CD8-positive, alpha-beta memory T cell (primary cell): ENCODE results near the gene LIF. TPM values are rescaled to one million over a fixed set of nuclear protein-coding genes. Genes with fewer than 3 reads are reported as not detected.

Experiments used
- CTCF ChIA-PET: fragments of 350-600 bp; sonication (Branson Sonifier 250); formaldehyde crosslinking; loops from one replicate; lab custom pipeline; 2021; ENCODE audit warnings: antibody characterized with exemption; lab: Charles Lee
- POLR2A ChIA-PET: fragments of 350-600 bp; sonication (Branson Sonifier 250); formaldehyde crosslinking; loops from one replicate; lab custom pipeline; 2021; ENCODE audit warnings: antibody characterized with exemption; lab: Charles Lee
- DNase-seq, 5 donors: peaks; one replicate each; pipeline versions ENCODE4 v3.0.0 to v3.0.0-alpha.2; 2020 to 2022; ENCODE audit warnings: mixed read lengths in 1 of 5
- H3K27ac ChIP-seq: one replicate; pipeline ENCODE4 v1.7.0; 2013; ENCODE audit warnings: low read depth, mild to moderate bottlenecking, low read length, moderate library complexity
- H3K27me3 ChIP-seq: 2 replicates; pipeline ENCODE4 v1.7.0; 2013; ENCODE audit warnings: low read length, mild to moderate bottlenecking; ENCODE audit not compliant: insufficient read depth, poor library complexity, severe bottlenecking
- H3K36me3 ChIP-seq: 2 replicates; pipeline ENCODE4 v1.7.0; 2013; ENCODE audit warnings: mild to moderate bottlenecking, low read length, moderate library complexity; ENCODE audit not compliant: insufficient read depth
- H3K4me1 ChIP-seq: 2 replicates; pipeline ENCODE4 v1.7.0; 2013; ENCODE audit warnings: mild to moderate bottlenecking, low read length, moderate library complexity; ENCODE audit not compliant: insufficient read depth
- H3K4me3 ChIP-seq: 2 replicates; pipeline ENCODE4 v1.7.0; 2013; ENCODE audit warnings: mild to moderate bottlenecking, low read length
- H3K9me3 ChIP-seq: 2 replicates; pipeline ENCODE4 v1.7.0; 2013; ENCODE audit warnings: mild to moderate bottlenecking, low read length
- H3K27ac Mint-ChIP-seq, 8 donors: one replicate each; pipeline ENCODE4 v1.8.0; 2020 to 2021; ENCODE audit warnings: mixed read lengths in 8 of 8, mild to moderate bottlenecking in 6 of 8, inconsistent platforms in 3 of 8, moderate library complexity in 3 of 8
- H3K27me3 Mint-ChIP-seq, 2 donors: one replicate each; pipeline ENCODE4 v1.8.0; 2020 to 2021; ENCODE audit warnings: mixed read lengths in 2 of 2, mild to moderate bottlenecking in 1 of 2, moderate library complexity in 1 of 2
- H3K36me3 Mint-ChIP-seq, 3 donors: one replicate each; pipeline ENCODE4 v1.8.0; 2020 to 2021; ENCODE audit warnings: mixed read lengths in 3 of 3, inconsistent platforms in 1 of 3, mild to moderate bottlenecking in 1 of 3
- H3K4me1 Mint-ChIP-seq, 3 donors: one replicate each; pipeline ENCODE4 v1.8.0; 2020 to 2021; ENCODE audit warnings: mixed read lengths in 3 of 3, inconsistent platforms in 1 of 3, mild to moderate bottlenecking in 1 of 3
- H3K4me3 Mint-ChIP-seq, 7 donors: one replicate each; pipeline ENCODE4 v1.8.0; 2020 to 2021; ENCODE audit warnings: mixed read lengths in 7 of 7, mild to moderate bottlenecking in 6 of 7, moderate library complexity in 4 of 7, inconsistent platforms in 2 of 7
- H3K9me3 Mint-ChIP-seq, 5 donors: one replicate each; pipeline ENCODE4 v1.8.0; 2020 to 2022; ENCODE audit warnings: mixed read lengths in 5 of 5, mild to moderate bottlenecking in 3 of 5, moderate library complexity in 2 of 5, inconsistent platforms in 1 of 5
- polyA plus RNA-seq: library from polyadenylated mRNA; unstranded; fragments of 300-500 nt; fragmentation: Illumina TruSeq; gene quantifications from one replicate; pipeline ENCODE4 v1.2.3, GENCODE V29; 2021
- total RNA-seq, 2 experiments: library from RNA; stranded (reverse); gene quantifications; one replicate each; pipeline ENCODE4 v1.2.3, GENCODE V29; 2021

The LIF gene
- total and polyA plus RNA-seq, 3 experiments from 2014 or later: 87.5 to 88.6 TPM; not detected in 1

DNA sequence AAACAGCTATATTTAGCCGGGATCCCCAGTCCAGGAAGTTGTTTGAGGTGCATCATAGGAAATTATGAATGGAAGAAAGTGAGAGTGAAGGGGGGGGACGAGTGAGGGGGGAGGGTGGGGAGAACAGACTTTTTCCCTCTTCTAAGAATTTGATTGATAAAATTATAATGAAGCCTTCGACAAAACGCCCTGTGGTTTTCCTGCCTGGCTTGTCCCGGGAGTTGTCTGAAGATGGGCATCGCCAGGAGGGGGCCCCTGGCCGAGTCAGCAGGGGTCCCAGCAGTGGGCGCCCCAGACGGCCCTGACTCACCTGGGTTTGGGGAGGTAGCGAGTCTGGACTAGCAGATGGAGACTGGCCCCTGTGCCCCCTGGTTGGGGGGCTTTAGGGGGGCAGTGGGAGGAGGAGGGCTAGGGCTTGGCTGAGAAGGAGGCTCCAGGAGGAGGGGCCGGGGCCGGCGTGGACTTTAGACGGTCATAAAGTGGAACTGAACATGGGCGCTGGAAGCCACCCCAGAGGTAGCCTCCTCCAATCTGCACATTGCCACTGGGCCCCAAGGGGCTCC is 336 bp upstream of the LIF start:
- Mint-ChIP-seq H3K4me1 (peaks cover 19 to 31% (median 21%) of the 10 kb centered on the region in 3 donors), H3K27me3 (peaks cover 10 to 30% of the 10 kb centered on the region in 2 donors), H3K4me3 (peak overlapping the region; percentile 55 to 84 (median 68)), H3K36me3 (no peaks in the 10 kb centered on the region), H3K27ac (no peak overlapping the region), H3K9me3 (no peaks in the 10 kb centered on the region)
- POLR2A ChIA-PET: no interaction called here
- no peak for DNase-seq
- no peaks in the 10 kb centered on the region for H3K27me3 ChIP-seq
- H3K4me1 ChIP-seq: peaks cover 19% of the 10 kb centered on the region
- H3K4me3 ChIP-seq: peak overlapping the region; percentile 49
- CTCF ChIA-PET: interaction anchor here (1.0 kb wide), 1 partner anchor 41 kb away, joined by 3 read pairs; no protein-coding TSS in a partner anchor
- no peak overlapping the region for H3K27ac ChIP-seq
- H3K36me3 ChIP-seq: no peaks in the 10 kb centered on the region
- no peaks in the 10 kb centered on the region for H3K9me3 ChIP-seq

DNA sequence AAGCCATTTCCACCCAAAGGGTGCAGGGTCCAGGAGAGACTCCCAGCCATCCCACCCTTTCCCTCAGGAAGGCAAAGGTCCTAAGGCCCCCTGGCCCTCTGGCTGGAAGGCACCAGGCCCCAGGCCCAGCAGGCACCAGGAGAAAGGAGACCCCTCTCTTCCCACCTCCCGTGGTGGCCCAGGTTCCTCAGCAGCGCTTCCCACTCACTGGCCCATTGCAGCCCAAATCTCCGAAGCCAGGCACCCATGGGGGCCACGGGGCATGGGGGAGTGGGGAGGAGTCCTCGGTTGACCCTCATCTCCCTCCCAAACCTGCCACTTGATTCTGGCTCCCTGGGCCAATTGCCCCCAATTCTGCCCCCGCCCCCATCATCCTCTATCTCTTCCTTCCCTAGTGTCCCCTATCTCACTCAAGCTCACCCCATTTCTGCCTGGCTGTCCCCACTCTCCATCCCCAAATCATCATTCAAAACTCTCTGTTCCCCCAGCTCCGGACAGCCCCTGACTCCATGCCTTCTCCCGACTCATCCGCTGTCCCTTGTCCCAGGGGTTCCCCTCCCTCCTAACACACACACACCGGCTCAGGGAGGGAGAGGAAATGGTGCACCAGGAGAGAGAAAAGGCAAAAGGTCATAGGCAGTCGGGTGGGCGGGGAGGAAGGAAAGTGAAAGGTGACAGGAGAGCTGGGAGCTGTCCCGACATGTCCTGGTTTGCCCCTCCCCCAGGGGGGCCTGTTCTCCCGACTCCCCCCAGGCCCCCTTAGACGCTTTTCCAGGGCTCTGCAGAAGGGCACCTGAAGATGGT is 1.2 kb downstream of the LIF start:
- no peak for DNase-seq
- ChIA-PET POLR2A (no interaction called here), CTCF (interaction anchor here (1.5 kb wide), 1 partner anchor 18 kb away, joined by 3 read pairs; no protein-coding TSS in a partner anchor)
- peak overlapping the region in 1 of 8 donors; percentile 68 for H3K27ac Mint-ChIP-seq
- Histone ChIP-seq H3K27ac (no peak overlapping the region), H3K27me3 (no peaks in the 10 kb centered on the region), H3K4me3 (peak overlapping the region; percentile 49), H3K9me3 (no peaks in the 10 kb centered on the region), H3K4me1 (peaks cover 19% of the 10 kb centered on the region), H3K36me3 (no peaks in the 10 kb centered on the region)
- H3K4me1 Mint-ChIP-seq: peaks cover 19 to 31% (median 21%) of the 10 kb centered on the region in 3 donors
- H3K9me3 Mint-ChIP-seq: no peaks in the 10 kb centered on the region
- no peaks in the 10 kb centered on the region for H3K36me3 Mint-ChIP-seq
- H3K27me3 Mint-ChIP-seq: peaks cover 10 to 30% of the 10 kb centered on the region in 2 donors
- H3K4me3 Mint-ChIP-seq: peak overlapping the region; percentile 71 to 92 (median 84)

DNA sequence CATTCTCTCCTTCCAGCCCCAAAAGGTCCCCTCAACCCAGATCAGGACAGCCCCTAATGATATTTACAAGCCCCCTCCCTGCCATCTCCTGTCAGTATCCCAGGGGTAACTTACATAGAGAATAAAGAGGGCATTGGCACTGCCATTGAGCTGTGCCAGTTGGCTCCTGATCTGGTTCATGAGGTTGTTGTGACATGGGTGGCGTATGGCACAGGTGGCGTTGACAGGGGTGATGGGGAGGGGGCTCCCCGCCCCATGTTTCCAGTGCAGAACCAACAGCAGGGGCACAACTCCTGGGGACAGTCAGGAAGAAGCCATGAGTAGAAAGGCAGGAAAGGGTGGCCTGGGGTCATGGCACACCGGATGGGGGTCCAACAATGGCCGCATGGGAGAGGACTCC is 1.9 kb downstream of the LIF start:
- H3K4me1 Mint-ChIP-seq: peaks cover 19 to 31% (median 21%) of the 10 kb centered on the region in 3 donors
- no peaks in the 10 kb centered on the region for H3K36me3 ChIP-seq
- H3K27ac Mint-ChIP-seq: peak overlapping the region in 1 of 8 donors; percentile 47
- H3K27me3 Mint-ChIP-seq: peaks cover 7 to 30% of the 10 kb centered on the region in 2 donors
- H3K4me1 ChIP-seq: peaks cover 19% of the 10 kb centered on the region
- POLR2A ChIA-PET: no interaction called here
- H3K9me3 ChIP-seq: no peaks in the 10 kb centered on the region
- DNase-seq: no peak
- no peak overlapping the region for H3K4me3 ChIP-seq
- no peak overlapping the region for H3K27ac ChIP-seq
- H3K9me3 Mint-ChIP-seq: no peaks in the 10 kb centered on the region
- H3K27me3 ChIP-seq: no peaks in the 10 kb centered on the region
- peak overlapping the region in 6 of 7 donors; percentile 17 to 76 (median 45) for H3K4me3 Mint-ChIP-seq
- CTCF ChIA-PET: interaction anchor here (1.5 kb wide), 1 partner anchor 19 kb away, joined by 3 read pairs; no protein-coding TSS in a partner anchor
- no peaks in the 10 kb centered on the region for H3K36me3 Mint-ChIP-seq

DNA sequence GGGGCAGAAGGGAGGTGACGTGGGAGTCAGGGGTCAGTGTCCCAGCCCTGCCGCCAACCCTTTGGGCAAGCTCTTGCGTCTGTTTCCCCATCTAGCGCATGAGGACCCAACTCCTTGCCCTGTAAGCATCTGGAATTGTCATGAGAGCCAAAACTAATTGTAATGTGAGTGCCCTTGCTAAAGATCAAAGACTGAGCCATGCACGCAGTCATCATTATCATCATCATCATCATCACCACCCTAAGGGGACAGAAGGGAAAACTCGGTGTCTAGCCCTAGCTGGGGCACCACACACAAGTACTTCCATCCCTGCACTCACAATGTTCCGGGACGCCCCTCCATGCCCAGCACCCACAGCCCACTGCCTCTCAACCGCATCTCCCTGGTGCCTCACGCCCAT is 2.5 kb downstream of the LIF start:
- peak overlapping the region in 3 of 7 donors; percentile 17 to 79 (median 46) for H3K4me3 Mint-ChIP-seq
- no peaks in the 10 kb centered on the region for H3K36me3 ChIP-seq
- no peaks in the 10 kb centered on the region for H3K9me3 Mint-ChIP-seq
- H3K27ac ChIP-seq: no peak overlapping the region
- no peaks in the 10 kb centered on the region for H3K27me3 ChIP-seq
- H3K27me3 Mint-ChIP-seq: peaks cover 7 to 30% of the 10 kb centered on the region in 2 donors
- peaks cover 19 to 31% (median 21%) of the 10 kb centered on the region in 3 donors for H3K4me1 Mint-ChIP-seq
- H3K4me3 ChIP-seq: no peak overlapping the region
- H3K36me3 Mint-ChIP-seq: no peaks in the 10 kb centered on the region
- ChIA-PET CTCF (interaction anchor here (1.5 kb wide), 1 partner anchor 19 kb away, joined by 3 read pairs; no protein-coding TSS in a partner anchor), POLR2A (no interaction called here)
- H3K9me3 ChIP-seq: no peaks in the 10 kb centered on the region
- peaks cover 19% of the 10 kb centered on the region for H3K4me1 ChIP-seq
- peak overlapping the region in 1 of 8 donors; percentile 52 for H3K27ac Mint-ChIP-seq
- no peak for DNase-seq

DNA sequence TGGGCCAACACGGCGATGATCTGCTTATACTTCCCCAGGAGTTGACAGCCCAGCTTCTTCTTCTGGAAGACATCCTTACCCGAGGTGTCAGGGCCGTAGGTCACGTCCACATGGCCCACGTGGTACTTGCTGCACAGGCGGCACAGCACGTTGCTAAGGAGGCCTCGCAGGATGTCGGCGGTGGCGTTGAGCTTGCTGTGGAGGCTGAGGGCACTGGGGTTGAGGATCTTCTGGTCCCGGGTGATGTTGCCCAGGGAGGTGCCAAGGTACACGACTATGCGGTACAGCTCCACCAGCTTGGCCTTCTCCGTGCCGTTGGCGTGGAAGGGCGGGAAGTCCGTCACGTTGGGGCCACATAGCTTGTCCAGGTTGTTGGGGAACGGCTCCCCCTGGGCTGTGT is 2.9 kb downstream of the LIF start:
- Histone ChIP-seq H3K4me1 (peaks cover 19% of the 10 kb centered on the region), H3K27ac (no peak overlapping the region), H3K36me3 (no peaks in the 10 kb centered on the region), H3K9me3 (no peaks in the 10 kb centered on the region), H3K27me3 (no peaks in the 10 kb centered on the region), H3K4me3 (no peak overlapping the region)
- Mint-ChIP-seq H3K4me1 (peaks cover 17 to 30% (median 19%) of the 10 kb centered on the region in 3 donors), H3K27ac (peak overlapping the region in 1 of 8 donors; percentile 51), H3K36me3 (no peaks in the 10 kb centered on the region), H3K4me3 (no peak overlapping the region), H3K27me3 (peaks cover 7 to 28% of the 10 kb centered on the region in 2 donors), H3K9me3 (no peaks in the 10 kb centered on the region)
- CTCF ChIA-PET: interaction anchor here (1.0 to 1.5 kb wide), 2 partner anchors 20 to 135 kb away, joined by 3 read pairs; no protein-coding TSS in a partner anchor
- POLR2A ChIA-PET: no interaction called here
- DNase-seq: no peak

DNA sequence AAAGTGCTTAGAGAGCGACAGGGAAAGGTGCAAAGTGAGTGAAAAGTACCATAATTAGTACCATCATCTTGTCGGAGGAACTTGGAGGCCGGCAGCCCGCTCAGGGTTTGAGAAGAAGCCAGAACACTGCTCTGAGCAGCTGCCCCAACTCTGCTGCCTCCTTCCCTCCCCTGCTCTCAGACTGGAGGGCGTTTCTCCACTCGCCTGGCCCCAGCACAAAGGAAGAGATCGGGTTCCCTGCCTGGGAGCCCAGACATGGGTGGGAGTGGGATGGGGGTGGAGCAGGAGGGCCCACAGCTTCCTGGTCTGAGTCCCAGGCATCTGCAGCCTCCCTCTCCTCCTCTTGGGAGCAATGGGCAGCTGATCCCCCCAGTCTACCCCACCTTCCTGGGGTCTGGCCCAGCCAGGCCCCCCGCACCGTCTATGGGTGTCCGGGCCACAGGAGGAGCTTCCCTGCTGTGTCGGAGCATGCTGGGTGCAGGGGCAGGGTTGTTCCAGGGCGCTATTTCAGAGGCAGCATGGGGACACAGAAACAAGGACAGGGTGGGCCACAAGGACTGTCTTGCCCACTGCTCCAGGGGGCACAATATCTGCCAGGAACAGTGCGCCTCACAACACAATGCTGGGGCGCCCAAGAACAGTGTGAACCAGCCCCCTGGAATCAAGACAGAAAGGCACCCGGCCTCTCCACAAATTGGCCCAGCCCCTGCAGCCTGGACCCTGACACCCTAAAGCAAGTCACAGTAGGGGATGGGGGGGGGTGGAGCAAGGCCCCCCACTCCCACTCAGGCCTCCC is 4.8 kb downstream of the LIF start:
- H3K36me3 ChIP-seq: no peaks in the 10 kb centered on the region
- Mint-ChIP-seq H3K9me3 (no peaks in the 10 kb centered on the region), H3K4me1 (peaks cover 9 to 15% (median 9%) of the 10 kb centered on the region in 3 donors), H3K36me3 (no peaks in the 10 kb centered on the region), H3K4me3 (no peak overlapping the region), H3K27me3 (peaks cover 3 to 14% of the 10 kb centered on the region in 2 donors), H3K27ac (no peak overlapping the region)
- H3K4me1 ChIP-seq: peaks cover 10% of the 10 kb centered on the region
- DNase-seq: no peak
- CTCF ChIA-PET: no interaction called here
- no peak overlapping the region for H3K27ac ChIP-seq
- no peak overlapping the region for H3K4me3 ChIP-seq
- H3K9me3 ChIP-seq: no peaks in the 10 kb centered on the region
- POLR2A ChIA-PET: no interaction called here
- no peaks in the 10 kb centered on the region for H3K27me3 ChIP-seq

DNA sequence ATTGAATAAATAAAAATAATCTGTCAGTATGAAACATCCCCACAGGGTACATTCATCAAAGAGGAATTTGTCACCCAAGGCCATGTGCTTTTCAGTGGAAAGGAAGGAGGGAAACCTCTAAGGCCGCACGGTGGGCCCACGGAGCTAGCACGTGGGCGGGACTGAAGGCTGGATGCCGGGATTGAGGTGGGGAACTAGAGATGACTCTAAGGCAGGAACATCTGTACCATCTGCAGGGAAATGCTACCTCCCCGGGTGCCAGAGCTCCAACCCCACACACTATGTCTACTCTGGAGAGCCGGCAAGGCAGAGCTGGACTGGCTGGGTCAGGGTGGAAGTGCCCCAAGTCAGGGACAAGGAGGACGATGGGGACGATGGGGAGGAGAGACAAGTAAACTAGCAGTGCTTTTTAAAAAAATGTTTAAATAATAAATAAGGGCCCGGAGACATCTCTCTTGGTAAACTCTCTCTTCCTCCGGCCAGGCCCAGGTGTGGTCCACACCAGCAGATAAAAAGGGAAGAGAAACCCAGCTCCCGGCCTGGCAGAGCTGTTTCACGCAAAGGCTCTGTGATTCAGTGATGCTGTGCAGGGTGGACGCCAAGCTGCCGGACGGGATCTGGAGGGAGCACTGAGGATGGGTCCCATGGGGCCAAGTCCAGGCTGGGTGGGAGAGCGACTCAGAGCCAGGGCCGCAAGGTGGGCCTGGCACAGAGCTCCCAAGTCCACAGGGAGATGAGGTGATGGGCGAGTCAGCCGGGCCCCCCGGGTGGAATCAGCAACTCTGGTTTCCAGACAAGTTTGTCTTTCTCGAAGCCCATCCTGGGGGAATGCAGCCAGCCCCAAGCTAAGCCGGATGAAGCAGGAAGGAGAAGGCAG is 5.8 kb downstream of the LIF start:
- no peak overlapping the region for H3K4me3 Mint-ChIP-seq
- H3K4me1 Mint-ChIP-seq: peaks cover 4 to 5% (median 5%) of the 10 kb centered on the region in 3 donors
- no peak for DNase-seq
- CTCF ChIA-PET: no interaction called here
- Histone ChIP-seq H3K4me1 (peaks cover 3% of the 10 kb centered on the region), H3K27me3 (no peaks in the 10 kb centered on the region), H3K36me3 (no peaks in the 10 kb centered on the region), H3K27ac (no peak overlapping the region), H3K9me3 (no peaks in the 10 kb centered on the region), H3K4me3 (no peak overlapping the region)
- POLR2A ChIA-PET: interaction anchor here (0.7 kb wide), 1 partner anchor 43 kb away, joined by 3 read pairs; no protein-coding TSS in a partner anchor
- H3K36me3 Mint-ChIP-seq: no peaks in the 10 kb centered on the region
- no peaks in the 10 kb centered on the region for H3K9me3 Mint-ChIP-seq
- no peak overlapping the region for H3K27ac Mint-ChIP-seq
- H3K27me3 Mint-ChIP-seq: peaks cover 1 to 7% of the 10 kb centered on the region in 2 donors
